GM10248 (cell line): ENCODE measurements around the gene TIGAR.

Experiments used
- CTCF ChIA-PET: fragments of 300-600 bp; sonication (Branson Sonifier 250); formaldehyde crosslinking; extraction: SDS; loops from one replicate; lab custom pipeline; 2021; ENCODE audit warnings: antibody characterized with exemption; lab: Yijun Ruan, JAX
- POLR2A ChIA-PET: fragments of 350-650 bp; sonication (Branson Sonifier 250); formaldehyde crosslinking; extraction: SDS; loops from one replicate; lab custom pipeline; 2020; ENCODE audit warnings: antibody characterized with exemption; lab: Yijun Ruan, JAX
- DNase-seq: peaks from one replicate; pipeline ENCODE4 v3.0.0; 2012; ENCODE audit errors: extremely low spot score
- TF ChIP-seq, protein P1 (sequence below): IDR thresholded peaks from 2 replicates; pipeline ENCODE4 v1.5.1; 2012; ENCODE audit warnings: mild to moderate bottlenecking, low read depth; ENCODE audit errors: extremely low read depth, missing control alignments, control extremely low read depth

TIGAR gene

DNA sequence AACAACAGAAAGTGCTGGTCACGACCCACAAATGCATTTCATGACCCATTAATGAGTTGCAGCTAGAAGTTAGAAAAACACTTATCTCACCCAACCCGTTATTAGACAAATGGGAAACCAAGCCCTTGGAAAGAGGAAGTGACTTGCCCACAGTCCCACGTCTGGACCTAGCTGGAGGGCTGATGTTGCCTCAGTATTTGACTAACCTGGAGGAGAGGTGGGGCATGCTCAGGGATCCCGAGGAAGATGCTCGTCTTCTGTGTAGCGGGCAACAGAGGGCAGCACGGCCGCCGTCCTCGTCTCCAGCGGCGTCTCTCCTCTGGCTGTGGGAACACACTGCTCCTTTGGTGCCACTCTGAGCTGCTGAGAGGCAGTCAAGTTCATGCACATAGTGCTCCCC is 34.8 kb upstream of the TIGAR start:
- ChIA-PET POLR2A (interaction anchor here (1.0 kb wide), 2 partner anchors 8 to 9 kb away, joined by 3 read pairs; no protein-coding TSS in a partner anchor), CTCF (interaction anchor here (1.9 to 8.9 kb wide), 3 partner anchors 9 to 401 kb away, joined by 7 to 63 read pairs (median 13); no protein-coding TSS in a partner anchor)
- TF ChIP-seq, protein P1, sequence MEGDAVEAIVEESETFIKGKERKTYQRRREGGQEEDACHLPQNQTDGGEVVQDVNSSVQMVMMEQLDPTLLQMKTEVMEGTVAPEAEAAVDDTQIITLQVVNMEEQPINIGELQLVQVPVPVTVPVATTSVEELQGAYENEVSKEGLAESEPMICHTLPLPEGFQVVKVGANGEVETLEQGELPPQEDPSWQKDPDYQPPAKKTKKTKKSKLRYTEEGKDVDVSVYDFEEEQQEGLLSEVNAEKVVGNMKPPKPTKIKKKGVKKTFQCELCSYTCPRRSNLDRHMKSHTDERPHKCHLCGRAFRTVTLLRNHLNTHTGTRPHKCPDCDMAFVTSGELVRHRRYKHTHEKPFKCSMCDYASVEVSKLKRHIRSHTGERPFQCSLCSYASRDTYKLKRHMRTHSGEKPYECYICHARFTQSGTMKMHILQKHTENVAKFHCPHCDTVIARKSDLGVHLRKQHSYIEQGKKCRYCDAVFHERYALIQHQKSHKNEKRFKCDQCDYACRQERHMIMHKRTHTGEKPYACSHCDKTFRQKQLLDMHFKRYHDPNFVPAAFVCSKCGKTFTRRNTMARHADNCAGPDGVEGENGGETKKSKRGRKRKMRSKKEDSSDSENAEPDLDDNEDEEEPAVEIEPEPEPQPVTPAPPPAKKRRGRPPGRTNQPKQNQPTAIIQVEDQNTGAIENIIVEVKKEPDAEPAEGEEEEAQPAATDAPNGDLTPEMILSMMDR = no peak
- DNase-seq = no peak

DNA sequence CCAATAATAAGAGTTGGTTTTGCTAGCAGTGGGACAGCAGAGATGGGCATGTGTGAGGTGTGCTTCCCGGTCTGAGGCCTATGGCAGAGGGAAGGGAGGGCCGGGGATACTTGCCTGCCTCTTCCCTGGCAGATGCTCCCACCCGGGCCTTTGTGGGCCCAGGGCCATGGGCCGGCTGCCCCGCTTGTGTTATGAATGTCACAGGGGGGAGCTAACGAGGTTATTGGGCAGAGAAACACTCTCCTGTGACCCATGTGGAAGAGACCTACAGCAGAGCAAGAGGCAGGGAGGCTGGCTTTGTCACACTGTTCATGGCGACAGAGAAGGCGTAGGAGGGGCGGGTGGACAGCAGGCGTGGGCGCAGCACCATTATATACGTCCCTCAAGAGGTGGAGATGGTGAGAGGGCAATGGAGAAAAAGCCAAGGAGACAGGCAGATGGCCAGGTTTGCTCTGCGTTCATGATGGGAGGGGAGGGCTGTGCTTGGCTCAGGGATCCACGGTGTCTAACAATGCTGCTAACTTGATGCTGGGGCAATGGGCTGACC is 34.2 kb upstream of the TIGAR start:
- TF ChIP-seq, protein P1 = no peak
- CTCF ChIA-PET = interaction anchor here (1.9 to 8.9 kb wide), 3 partner anchors 9 to 401 kb away, joined by 7 to 63 read pairs (median 13); no protein-coding TSS in a partner anchor
- DNase-seq = no peak
- POLR2A ChIA-PET = interaction anchor here (1.0 kb wide), 2 partner anchors 8 to 10 kb away, joined by 3 read pairs; no protein-coding TSS in a partner anchor

DNA sequence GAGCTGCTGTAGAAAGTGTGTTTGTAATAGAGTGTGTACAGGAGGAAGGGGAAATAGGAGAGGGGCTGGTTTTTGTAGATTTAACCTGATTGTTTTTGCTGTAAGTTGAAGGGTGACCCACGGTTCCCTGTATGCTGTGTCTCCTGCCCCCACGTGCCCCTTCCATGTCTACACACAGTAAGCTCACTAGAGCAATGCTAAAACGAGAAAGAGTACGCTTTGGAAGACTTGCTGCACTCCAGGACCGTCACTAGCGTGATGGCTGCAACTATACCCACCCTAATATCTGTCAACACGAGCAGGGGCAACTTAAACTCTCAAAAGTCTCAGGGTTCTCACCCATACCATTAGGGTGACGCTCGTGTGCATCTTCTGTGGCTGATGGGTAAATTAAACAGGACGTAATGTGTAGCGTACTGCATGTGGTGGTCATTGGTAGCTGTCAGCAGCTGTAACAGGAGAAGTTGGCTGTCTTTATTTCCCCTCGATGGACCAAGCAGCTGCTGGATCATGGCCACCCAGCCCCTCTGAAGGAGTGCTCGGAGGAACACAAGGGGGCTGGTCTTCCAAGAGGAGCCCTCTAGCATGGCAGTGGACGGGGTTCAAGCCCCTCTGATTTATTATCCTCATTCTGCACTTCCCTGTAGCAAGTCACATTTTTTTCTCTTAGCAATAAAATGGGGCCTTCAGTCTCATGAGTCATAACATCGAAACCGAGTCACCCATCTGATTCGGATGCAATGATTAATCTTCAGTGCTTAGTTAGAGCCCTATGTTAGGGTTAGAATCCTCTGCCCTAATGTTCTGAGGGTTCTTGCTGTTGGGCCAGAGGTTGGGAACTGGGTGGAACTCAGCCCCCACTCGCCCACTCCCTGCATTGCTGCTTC is 33.4 kb upstream of the TIGAR start:
- POLR2A ChIA-PET = interaction anchor here (1.0 kb wide), 1 partner anchor 9 kb away, joined by 3 read pairs; no protein-coding TSS in a partner anchor

DNA sequence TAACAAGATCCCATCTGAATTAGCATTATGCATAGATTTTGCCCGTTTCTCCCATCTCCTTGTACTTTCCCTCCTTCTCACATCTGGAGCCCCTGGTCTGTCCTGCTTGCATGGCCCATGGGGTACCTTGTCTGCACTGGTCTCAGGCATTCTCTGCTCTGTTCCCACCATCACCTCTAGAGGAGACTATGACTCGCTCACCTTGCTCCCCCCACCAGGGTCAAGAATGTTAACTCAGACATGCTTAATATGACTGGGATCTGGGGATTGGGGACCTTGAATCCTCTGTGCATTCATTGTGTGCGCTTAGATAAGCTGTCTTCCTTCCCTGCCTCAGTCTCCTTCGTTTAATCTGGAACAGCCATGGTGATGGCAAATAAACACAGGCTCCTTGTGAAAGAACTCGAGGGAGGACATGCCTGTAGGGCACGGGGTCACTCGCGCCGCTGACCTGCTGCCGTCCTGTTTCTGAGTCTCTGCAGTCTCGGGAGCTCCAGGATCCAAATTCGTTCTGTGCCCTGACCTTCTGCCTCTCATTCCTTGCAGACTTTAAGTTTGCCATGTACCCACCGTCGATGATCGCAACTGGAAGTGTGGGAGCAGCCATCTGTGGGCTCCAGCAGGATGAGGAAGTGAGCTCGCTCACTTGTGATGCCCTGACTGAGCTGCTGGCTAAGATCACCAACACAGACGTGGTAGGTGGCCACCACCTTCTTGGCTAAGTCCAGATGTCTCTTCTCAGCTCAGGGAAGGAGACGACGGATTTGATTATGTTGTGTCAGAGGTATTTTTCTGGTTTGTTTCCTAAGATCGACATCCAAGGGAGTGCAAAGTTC is 32.5 kb upstream of the TIGAR start:
- ChIA-PET POLR2A (interaction anchor here (1.6 kb wide), 1 partner anchor 12 kb away, joined by 5 read pairs; no protein-coding TSS in a partner anchor), CTCF (interaction anchor here (3.6 to 8.9 kb wide), 2 partner anchors 11 to 403 kb away, joined by 13 to 63 read pairs; no protein-coding TSS in a partner anchor)
- DNase-seq = no peak
- TF ChIP-seq, protein P1 = no peak

More for the DNA sequence above, 33.4 kb upstream of the TIGAR start:
- CTCF ChIA-PET = interaction anchor here (1.9 to 8.9 kb wide), 3 partner anchors 10 to 402 kb away, joined by 7 to 63 read pairs (median 13); no protein-coding TSS in a partner anchor
- no peak for DNase-seq
- TF ChIP-seq, protein P1 = no peak

DNA sequence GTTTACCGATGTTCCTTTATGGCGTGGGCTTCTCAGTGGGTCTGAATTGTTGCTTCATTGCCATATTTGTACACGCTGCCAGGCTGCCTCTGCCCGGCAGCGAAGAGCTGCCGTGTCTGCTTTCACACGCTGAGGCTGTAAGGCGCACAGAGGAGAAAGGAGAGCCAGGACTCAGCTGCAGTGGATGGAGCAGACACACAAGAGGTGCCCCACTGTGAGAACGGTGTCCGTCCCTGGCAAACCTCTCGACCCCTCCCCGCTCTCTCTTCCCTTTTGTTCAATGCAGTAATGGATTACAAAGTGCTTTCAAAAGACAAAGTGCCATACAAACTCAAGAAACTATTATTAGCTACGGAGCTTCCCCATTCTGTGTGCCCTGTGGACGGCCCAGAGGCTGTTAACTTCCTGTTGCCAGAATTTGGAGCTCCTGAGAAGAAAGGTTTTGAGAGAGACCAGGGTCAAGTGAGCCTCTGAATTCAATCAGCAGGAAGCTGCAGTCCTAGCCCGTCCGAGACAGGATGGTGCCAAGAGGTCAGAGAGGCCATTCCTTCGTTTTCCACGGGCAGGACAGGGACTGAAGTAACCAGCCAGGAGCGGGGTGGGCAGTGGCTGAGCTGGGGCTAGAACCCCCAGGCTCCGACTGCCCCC is 31.7 kb upstream of the TIGAR start:
- ChIA-PET POLR2A (interaction anchor here (1.6 kb wide), 1 partner anchor 13 kb away, joined by 5 read pairs; no protein-coding TSS in a partner anchor), CTCF (interaction anchor here (3.6 to 8.9 kb wide), 2 partner anchors 12 to 404 kb away, joined by 13 to 63 read pairs; no protein-coding TSS in a partner anchor)
- DNase-seq = no peak
- TF ChIP-seq, protein P1 = no peak
